NCI-H2107 (cell line): ENCODE data around the gene PNLIPRP1.

ENCODE experiments used
- DNase-seq: peaks from one replicate; lab custom pipeline; 2025; lab: John Stamatoyannopoulos, UW

PNLIPRP1 gene

DNA sequence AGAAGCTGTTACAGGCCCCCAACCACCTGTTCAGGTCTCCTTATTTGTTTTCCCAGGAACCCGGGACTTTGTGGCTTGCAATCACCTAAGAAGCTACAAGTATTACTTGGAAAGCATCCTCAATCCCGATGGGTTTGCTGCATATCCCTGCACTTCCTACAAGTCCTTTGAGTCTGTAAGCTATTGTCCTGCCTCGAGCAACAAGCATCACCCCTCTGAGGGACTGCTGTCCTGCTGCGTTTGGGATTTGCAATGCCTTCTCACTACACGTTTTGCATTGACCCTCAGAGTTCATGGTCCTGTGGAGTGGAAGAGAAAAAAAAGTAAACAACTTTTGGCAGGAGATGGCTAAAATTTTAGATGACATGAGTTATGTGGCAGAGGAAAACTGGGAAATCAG, 9.2 kb downstream of the PNLIPRP1 start:
- DNase-seq: no peak

GRCh38 chr10:116602648-116603400, 12.1 kb downstream of the PNLIPRP1 start:
- no peak for DNase-seq

DNA sequence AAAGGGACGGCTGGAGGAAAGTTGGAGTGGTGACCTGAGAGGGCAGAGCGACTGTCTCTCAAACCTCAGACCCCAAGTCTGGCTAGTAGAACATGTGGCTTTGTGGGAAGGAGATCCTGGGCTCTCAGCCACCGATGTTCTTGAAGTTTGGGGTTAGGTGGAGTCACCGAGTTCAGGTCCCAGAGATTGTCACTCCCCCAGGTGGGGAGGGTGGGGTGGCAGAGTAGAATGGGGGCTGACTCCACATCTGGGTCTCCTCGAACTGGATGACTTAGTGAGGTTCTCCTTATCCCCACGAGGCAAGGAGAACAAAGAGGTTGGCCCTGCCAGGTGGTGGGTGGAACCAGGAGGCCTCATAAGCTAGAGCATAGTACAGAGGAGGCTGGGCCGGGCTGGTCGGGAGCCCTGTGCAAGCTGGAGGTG, 15.3 kb downstream of the PNLIPRP1 start:
- DNase-seq: no peak

DNA sequence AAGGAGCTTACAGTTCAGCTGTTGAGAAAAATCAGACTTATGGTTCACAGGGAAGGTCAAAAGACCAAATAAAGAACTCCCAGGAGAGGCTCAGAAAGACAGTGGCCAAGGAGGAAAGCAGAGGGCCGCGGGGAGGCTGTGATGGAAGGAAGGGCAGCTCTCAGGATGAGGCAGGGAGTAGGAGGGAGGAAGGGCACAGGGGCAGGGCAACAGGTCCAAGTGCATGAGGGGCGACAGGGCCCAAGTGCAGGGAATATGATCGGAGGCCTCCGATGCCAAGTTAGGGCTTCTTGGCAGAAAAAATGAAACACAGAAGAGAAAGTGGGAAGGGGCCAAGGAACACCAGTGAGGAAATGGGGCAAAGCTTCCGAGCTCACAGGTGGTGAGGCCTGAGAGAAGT, 16.6 kb downstream of the PNLIPRP1 start:
- no peak for DNase-seq

DNA sequence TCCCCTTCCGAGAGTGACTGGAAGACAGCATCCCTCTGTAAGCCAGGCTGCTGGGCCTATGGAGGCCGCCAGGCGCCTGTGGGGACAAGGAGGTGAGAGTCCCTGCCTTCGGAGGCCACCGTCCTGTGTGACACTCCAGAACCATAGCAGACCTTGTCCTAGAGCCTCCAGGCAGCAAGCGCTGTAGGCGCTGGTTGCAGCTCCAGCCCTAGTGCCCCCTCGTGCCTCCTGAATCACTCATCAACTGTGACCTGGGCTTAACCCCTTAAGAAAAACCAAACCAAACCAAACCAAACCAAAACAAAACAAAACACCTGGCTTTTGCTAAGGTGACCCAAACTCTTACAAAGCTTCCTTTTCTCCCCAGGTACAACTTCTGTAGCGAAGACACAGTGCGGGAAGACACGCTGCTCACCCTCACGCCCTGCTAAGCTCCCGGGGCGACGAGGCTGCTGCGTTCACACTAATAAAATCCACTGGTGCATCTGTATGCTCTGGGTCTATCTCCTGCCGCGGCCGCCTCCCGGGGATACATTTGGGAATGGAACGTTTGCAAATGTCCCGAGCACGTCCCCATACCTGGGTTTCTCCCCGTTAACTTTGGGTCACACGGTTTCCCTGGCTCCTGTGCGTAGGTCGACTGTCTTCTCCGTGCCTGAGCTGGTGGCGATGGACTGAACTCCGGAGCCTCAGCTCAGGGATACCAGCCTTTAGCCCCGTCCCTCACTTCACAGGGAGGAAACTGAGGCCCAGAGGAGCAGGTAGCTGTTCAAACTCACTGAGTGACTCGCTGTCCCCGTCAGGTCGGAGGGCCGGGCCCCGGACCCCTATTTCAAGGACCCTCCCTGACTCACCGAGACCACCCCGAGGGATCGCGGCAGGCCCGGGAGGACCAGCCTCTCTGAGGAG, 18.2 kb downstream of the PNLIPRP1 start:
- no peak for DNase-seq

DNA sequence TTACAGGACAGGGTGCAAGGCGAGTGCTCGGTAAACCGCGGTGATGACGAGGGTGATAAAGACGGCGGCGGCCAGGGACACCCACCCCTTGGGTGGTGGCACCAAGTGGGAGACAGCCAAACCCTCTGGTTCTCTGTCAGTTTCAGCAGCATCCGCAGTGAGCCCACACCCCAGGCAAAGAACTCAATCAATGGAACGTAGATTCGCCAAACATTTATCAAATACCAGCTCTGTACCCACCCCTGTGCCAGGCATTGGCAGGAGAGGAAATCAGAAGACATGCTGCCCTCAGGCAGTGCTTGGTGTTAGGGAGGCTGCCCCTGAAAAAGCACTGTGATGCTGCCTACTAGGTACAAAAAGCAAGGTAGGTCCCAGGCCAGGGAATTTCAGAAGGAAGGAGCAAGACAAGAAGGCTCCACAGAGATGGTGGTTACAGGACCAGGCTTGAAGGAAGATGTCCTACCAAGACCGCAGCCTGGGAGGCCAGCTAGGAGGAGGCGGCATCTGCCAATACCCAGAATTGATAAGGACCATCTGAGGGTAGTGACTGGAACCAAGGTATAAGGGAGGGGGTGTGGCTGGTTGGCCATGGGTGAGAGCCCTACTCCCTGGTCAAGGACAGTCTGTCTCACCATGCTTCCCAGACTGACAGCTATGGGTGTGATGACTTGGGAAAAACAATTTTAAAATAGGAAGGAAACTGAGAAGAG, 19.8 kb downstream of the PNLIPRP1 start:
- DNase-seq: no peak

DNA sequence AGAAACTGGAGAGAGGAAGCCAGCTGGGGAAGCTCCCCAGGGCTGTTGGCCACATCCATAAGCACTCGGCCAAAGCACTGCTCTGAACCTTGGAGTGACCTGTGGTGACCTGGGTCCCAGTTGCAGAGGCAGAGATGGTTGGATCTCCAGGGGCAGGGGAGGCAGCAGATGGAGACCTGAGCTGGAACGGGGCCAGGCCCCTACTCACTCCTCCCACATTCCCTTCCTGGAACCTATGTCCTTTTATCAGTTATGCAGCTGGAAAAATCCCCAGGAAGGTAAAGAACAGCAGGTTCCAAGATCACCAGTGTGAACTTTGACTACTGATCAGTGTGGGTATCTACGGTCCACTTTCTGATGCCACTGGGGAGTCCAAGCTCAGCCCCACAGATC, 20.4 kb downstream of the PNLIPRP1 start:
- no peak for DNase-seq

GRCh38 chr10:116612107-116612769, 21.5 kb downstream of the PNLIPRP1 start:
- DNase-seq: no peak

- no peak for DNase-seq
These were observed 22.7 kb downstream of the PNLIPRP1 start for GRCh38 chr10:116613471-116613870.

GRCh38 chr10:116614796-116615195, 24.0 kb downstream of the PNLIPRP1 start:
- DNase-seq: no peak

- no peak for DNase-seq
These were observed 24.5 kb downstream of the PNLIPRP1 start for GRCh38 chr10:116615199-116615776.

GRCh38 chr10:116620423-116621400, 30.0 kb downstream of the PNLIPRP1 start, which contains the start of gene PNLIPRP2:
Gene PNLIPRP2, plus strand, starts transcription at chr10:116620953.
- DNase-seq: no peak

DNA sequence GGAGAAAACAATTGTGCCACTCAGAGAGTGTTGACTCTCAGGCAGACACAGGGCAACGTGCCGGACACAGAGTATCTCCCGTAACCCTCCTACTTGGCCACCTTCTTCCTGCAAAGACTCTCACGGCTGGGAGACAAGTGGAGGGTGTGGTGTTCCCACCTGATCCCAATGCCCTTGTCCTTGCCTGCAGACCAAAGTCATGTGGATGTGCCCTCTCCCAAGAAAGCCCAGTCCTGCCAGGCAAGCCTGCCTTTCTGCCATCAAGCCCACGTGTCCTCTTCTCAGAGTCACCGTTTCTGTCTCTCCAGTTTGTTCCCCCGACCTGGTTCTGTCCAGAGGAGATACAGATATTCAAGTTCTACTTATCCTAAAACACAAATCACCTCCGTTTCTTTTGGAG, 30.7 kb downstream of the PNLIPRP1 start:
- DNase-seq: no peak

GRCh38 chr10:116621934-116622655, 31.3 kb downstream of the PNLIPRP1 start:
- no peak for DNase-seq

DNA sequence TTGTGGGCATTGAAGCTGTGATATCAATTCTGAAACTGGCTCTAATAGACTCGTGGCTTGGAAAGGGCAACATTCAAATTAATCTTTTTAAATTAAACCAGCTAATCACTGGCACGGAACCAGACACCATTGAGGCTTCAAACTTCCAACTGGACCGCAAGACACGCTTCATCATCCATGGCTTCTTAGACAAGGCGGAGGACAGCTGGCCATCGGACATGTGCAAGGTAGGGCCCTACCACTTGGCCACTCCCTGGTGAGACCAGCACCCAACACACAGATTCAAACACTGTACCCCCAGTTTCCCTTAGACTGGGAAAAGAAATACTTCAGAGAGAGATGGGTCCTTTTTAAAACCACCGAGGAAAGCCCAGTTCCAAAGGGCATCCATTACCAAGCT, 35.1 kb downstream of the PNLIPRP1 start:
- DNase-seq: no peak

GRCh38 chr10:116626815-116627214, 36.1 kb downstream of the PNLIPRP1 start:
- no peak for DNase-seq

DNA sequence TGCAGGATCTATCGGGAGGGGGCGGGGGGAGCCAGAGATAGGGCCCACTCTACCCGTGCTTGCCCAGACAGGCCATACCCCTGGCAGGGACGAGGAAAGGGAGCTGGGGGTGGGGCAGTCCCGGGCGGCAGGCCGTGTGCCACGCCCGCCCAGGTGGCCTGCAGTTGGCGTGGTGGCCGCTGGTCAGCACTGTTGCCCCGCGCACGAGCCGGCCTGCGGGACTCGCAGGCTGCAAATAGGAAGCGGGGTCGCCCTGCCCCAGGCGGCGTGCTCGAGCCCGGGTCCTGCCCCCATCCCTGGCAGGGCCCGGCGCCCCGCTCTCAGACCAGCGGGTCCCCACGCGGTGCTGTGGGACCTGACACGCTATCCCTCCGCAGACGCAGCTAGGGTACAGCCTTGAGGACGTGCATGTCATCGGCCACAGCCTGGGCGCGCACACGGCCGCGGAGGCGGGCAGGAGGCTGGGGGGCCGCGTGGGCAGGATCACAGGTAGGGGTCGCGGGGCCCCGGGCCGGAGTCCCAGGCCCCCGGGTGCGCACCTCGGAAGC, 36.7 kb downstream of the PNLIPRP1 start:
- DNase-seq: no peak

DNA sequence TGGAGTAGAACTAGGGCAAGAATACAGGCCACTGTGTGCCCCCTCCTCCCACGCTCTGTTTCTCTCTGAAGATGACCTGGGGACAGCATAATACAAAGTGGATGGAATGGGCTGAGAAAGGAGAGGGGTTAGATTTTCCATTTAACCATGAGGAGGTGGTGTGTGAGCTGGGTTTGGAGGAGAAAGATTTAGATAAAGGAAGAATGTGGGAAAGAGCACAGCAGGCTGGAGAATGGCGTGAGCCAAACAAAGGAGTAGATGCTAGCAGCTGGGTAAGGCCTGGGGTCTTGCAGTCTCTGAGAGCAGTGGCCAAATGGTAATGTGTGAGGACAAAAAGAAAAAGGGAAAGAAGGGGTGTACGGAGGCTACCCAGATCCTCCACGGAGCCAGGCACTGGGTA, 38.6 kb downstream of the PNLIPRP1 start:
- DNase-seq: no peak

DNA sequence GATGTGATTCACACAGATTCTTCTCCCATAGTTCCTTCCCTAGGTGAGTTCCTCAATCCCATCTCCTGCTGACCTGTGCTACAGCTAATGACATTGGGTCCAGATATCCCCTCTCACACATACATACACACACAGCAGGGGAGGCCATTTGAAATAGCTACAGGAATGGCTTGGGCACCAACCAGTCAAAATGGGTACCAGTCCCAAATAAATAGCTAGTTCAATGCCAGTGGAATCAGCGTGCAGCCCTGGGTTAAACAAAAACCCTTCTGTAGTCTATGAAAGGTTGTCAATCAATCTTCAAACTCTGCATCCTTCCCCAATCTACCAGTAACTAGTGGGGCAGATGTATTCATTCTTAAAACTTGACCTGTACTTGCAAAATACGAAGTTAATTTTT, 39.3 kb downstream of the PNLIPRP1 start:
- no peak for DNase-seq
